Hematopoietic multipotent progenitor cell treated with erythropoietin and hydrocortisone succinate and interleukin-3 and kit ligand, for 15 days (in vitro differentiated cells): ENCODE data around the gene LINC01488.

ENCODE experiments used
- DNase-seq: peaks from one replicate; pipeline ENCODE4 v3.0.0-alpha.2; 2015; ENCODE audit warnings: low spot score

Gene LINC01488

GRCh38 chr11:69479591-69480271 lies 1.7 kb upstream of the LINC01488 start:
- no peak for DNase-seq

DNA sequence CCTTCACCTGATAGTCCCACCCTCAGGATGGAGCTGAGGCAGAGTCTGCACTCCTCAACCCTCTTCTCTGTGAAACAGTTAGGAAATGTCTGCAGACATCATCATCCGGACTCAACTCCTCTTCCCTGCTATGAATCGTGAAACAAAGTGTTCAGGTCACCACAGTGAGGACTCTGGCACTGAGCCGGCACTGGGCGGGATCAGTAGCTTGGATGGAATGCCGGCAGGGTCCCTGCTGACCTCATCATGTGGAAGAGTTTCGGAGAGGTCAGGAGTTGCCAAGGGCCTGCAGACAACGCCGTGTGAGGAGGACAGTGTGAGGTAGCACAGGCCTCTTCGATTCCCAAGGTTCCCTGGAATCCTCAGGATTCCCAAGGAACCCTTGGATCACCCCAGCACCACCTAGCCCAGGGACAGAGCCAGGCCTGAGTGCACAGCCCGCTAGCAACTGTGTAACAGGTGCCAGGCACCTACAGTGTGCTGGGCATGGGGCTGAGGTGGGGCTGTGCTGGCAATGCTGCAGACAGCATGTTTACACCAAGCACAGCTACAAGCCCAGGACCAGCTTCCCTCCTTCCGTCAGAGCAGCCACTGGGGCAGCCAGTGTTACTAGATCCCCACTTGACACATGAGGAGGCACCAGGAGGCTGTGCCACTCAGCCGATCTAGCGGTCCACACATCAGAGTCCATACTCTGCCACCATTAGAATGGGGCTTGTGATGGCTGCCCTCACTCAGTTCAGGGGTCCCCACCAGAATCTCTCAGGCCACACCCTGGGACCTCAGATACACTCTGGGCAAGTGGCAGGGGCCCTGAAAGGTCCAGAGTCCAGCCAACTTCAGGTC lies 693 bp upstream of the LINC01488 start:
- no peak for DNase-seq

DNA sequence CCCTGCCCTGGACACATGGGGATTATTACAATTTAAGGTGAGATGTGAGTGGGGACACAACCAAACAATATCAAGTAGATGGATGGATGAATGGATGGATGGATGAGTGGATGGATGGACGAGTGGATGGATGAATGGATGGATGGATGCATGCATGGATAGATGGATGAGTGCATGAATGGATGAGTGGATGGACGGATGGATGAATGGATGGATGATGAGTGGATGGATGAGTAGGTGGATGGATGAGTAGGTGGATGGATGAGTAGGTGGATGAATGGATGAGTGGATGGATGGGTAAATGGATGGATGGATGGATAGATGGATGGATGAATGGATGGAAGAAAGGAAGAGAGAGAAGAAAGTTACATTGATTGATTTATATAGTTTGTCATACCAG lies 859 bp downstream of the LINC01488 start:
- no peak for DNase-seq

GRCh38 chr11:69483170-69483569 lies 1.7 kb downstream of the LINC01488 start:
- DNase-seq = no peak

GRCh38 chr11:69483691-69484426 lies 2.4 kb downstream of the LINC01488 start:
- DNase-seq = no peak

GRCh38 chr11:69484427-69485259 lies 3.2 kb downstream of the LINC01488 start:
- no peak for DNase-seq

GRCh38 chr11:69485337-69486041 lies 4.0 kb downstream of the LINC01488 start:
- DNase-seq = no peak

DNA sequence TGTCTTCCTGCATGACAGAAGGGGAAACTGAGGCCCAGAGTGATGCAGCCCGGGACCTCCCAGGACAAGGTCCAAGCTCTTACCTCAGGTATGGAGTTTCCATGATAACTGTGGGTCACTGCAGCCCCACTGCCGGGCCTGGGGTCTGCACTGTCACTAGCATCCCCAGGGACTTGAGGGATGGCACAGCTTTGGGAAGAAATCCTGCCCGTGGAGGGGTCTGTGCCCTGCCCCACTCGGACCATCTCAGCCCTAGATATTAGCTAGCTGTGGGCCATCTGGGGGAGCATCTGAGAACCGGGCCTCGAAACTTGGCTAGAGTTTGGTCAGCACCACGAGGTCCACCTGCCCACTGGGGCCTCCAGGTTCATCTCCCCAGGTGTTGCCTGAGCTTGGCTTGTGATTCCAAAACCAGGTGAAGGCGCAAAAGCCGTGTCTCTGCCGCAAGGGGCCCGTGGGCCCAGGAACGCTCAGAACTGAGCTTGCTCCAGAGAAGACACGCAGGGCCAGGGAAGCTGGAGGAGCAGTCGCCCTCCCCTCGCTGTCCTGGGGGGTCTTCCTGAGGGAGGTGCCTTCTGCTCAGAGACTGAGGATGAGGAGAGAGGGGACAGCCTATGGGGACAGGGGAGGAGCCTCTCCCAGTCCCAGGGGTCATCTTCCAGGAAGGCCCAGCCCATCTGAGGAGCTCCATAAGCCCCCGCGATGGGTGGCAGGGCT lies 4.8 kb downstream of the LINC01488 start:
- no peak for DNase-seq

DNA sequence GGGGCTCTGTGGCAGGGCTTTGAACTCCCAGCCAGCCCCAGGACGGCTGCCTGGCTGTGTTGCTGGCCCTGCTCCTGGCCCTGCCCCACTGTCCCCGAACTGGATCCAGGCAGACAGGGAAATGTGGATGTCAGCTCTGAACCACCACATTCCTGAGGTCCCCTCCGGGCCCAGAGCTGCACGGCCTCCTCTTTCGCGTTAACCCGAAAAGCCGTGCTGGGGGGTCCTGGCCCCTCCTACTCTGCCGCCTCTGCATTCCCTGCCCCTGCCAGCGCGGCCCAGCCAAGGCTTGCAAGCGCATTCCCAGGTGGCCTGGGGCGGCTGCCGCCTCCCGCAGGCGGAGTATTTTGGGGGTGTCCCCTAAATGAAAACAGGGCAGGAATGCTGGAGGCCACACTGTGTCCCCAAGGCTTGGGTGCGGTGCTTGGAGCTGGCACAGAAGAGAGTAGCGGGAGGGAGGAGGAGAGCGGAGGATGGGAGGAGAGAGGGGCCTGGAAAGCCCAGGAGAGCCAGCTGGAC lies 5.4 kb downstream of the LINC01488 start:
- DNase-seq = no peak

GRCh38 chr11:69487391-69487790 lies 5.9 kb downstream of the LINC01488 start:
- DNase-seq = no peak

- DNase-seq = no peak
Measured at GRCh38 chr11:69487849-69488542, 6.5 kb downstream of the LINC01488 start.

GRCh38 chr11:69488543-69488940 lies 7.1 kb downstream of the LINC01488 start:
- no peak for DNase-seq

- no peak for DNase-seq
Measured at GRCh38 chr11:69489031-69489745, 7.7 kb downstream of the LINC01488 start.

DNA sequence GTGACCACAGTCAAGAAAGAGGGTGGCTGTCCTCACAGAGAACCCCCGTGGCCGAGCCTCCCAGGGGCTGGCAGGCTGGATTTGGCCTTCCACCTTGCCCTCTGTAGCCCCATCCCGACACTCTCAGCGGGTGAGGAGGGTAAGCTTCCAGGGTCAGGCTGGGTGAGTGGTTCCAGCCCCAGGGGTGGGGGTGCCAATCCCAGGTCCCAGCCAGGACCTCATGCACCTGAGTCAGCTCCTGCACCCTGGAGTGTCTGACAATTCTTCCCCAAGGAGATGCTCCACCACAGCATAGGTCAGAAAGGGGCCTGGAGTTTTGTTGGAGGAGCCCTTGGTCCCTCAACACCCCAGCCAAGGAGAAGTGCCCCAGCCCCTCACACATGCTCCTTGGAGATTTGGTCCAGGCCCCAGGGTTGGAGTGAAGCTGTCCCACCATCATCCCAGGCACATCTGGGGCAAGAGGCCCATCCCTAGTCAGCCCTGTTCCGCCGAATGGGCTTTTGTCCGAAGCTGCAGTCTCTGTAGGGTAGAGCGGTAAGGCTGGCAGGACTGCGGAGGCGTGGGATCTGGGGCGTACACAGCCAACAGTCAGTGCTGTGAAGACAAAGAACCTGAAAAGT lies 8.4 kb downstream of the LINC01488 start:
- no peak for DNase-seq

DNA sequence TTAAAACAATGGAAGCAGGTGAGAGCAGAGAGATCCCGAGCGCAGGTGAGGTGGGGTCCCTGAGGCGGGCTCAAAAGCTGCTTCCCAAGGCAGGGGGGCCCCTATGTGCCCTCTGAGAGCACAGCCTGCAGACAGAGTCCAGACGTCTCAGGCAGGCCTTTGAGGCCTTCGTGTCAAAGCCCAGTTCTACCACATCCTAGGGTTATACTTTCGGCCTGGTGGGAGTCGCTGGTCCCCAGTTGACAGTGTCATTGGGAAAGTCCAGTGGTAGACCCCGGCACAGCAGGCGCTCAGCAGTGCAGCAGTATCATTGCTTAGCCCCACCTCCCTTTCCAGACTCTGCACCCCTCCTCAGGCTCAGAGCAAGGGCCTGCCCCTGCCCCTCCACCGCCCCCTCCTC lies 9.1 kb downstream of the LINC01488 start:
- no peak for DNase-seq

GRCh38 chr11:69491071-69492031 lies 9.9 kb downstream of the LINC01488 start:
- DNase-seq = no peak

GRCh38 chr11:69492201-69492991 lies 10.9 kb downstream of the LINC01488 start:
- no peak for DNase-seq
